MM.1S (cell line): ENCODE measurements around the gene ZG16B.

Experiments
- EZH2 ChIP-seq: fragments of 300-600 bp; sonication (generic); optimal IDR thresholded peaks from 2 replicates; pipeline ENCODE3; 2017; ENCODE audit warnings: low read depth, mild to moderate bottlenecking, antibody characterized with exemption, low read length, mixed read lengths
- TF ChIP-seq, protein P1 (sequence below): fragments of 300-600 bp; sonication (generic); IDR thresholded peaks from 2 replicates; pipeline ENCODE4 v1.5.1; 2016; ENCODE audit warnings: antibody characterized with exemption, low read length, mixed read lengths

DNA sequence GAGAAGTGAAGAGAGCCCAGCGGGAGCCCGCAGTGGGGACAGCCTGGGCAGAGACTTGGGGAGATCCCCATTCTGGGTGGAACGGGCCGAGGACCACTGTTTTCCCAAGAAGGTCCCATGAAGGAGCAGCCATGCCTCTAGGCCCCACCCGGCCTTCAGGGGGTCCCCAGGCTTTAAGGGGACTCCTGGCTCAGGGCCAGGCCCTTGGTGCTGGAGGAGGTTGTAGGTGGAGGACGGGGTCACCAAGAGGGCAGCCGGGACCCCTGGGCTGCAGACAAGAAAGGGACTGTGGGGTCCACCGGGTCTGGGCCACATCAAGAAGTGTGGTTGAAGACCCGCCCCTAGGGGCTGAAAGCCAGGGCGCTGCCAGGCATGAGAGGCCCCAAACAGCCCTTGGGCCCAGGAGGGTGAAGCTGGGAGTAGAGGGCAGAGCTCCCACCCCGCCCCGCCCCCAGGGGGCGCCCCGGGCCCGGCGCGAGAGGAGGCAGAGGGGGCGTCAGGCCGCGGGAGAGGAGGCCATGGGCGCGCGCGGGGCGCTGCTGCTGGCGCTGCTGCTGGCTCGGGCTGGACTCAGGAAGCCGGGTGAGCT, 13.3 kb upstream of the ZG16B start, which contains the start of gene PRSS21:
- TF ChIP-seq, protein P1, sequence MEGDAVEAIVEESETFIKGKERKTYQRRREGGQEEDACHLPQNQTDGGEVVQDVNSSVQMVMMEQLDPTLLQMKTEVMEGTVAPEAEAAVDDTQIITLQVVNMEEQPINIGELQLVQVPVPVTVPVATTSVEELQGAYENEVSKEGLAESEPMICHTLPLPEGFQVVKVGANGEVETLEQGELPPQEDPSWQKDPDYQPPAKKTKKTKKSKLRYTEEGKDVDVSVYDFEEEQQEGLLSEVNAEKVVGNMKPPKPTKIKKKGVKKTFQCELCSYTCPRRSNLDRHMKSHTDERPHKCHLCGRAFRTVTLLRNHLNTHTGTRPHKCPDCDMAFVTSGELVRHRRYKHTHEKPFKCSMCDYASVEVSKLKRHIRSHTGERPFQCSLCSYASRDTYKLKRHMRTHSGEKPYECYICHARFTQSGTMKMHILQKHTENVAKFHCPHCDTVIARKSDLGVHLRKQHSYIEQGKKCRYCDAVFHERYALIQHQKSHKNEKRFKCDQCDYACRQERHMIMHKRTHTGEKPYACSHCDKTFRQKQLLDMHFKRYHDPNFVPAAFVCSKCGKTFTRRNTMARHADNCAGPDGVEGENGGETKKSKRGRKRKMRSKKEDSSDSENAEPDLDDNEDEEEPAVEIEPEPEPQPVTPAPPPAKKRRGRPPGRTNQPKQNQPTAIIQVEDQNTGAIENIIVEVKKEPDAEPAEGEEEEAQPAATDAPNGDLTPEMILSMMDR: 0 out of 2 replicates have a peak, but pooled peaks have one; percentile 5
- TF ChIP-seq EZH2: no peak
